GM19395 (cell line): ENCODE measurements around the gene SGMS2.

ENCODE experiments used
- ATAC-seq: cut with Tn5 transposase; IDR thresholded peaks from one replicate; pipeline ENCODE4 v1.9.1; 2021; ENCODE audit warnings: mild to moderate bottlenecking, moderate library complexity; ENCODE audit not compliant: unreplicated experiment

The SGMS2 gene

DNA sequence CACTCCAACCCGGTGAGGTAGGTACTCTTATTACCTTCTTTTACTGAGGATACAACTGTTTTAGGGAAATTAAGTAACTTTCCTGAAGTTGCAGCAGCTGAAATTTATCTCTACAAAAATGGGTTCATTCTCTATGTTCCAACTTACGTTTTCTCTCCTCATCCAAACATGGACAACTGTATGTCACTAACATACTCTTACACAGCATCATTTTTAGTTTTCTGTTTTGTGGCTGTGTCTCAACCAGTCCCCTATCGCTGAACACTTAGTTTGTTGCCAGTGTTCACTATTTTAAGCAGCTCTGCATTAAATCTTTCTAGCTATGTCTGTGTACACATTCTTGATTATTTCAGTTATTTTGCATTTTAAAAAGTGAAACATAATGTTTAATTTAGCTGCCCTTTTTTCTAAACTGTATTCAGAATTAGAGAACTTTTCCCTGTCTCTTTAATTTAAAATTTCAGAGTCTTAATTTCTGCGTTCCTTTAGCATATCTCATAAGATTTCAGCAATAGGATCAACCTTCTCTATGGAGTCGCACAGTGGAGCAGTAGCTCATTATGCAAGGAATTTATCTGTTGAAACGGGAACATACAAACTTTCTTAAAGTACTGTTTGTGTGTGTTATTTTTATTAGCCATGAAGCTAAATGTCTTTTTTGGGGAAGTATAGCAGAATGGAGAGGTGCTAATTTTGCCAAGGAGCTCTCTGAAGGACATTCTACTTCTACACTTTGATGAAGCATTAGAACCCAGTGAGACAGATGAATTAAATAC, 3.8 kb downstream of the SGMS2 start:
- no peak for ATAC-seq

- ATAC-seq = no peak
Observed at GRCh38 chr4:107831140-107831539, 6.4 kb downstream of the SGMS2 start.

- ATAC-seq = no peak
Observed at GRCh38 chr4:107832275-107832807, 7.6 kb downstream of the SGMS2 start.

DNA sequence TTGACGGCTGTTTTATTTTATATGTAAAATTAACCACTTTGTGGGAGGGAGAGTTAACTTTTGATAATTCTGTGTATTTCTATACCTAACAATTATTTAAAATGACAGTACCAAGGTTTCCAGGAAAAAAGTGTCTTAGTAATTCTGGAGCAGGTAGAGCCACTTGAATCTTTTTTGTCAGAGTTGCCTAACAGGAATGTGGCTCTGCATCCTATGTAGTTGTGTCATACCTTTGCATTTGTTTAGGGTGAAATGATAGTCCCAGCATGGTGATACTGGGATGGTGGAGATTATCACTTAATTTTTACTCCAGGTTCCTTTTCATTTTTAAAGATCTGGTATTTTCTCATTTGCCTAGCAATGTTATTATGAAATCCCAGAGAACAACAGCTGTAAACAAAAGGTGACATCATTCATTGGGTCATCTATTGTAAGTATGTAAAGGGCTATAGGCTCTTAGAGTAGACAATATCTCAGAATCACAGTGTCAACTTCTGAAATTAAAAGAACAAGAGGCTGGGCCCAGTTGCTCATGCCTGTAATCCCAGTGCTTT, 9.6 kb downstream of the SGMS2 start:
- ATAC-seq = no peak

- ATAC-seq = no peak
Observed at GRCh38 chr4:107835406-107835805, 10.7 kb downstream of the SGMS2 start.

DNA sequence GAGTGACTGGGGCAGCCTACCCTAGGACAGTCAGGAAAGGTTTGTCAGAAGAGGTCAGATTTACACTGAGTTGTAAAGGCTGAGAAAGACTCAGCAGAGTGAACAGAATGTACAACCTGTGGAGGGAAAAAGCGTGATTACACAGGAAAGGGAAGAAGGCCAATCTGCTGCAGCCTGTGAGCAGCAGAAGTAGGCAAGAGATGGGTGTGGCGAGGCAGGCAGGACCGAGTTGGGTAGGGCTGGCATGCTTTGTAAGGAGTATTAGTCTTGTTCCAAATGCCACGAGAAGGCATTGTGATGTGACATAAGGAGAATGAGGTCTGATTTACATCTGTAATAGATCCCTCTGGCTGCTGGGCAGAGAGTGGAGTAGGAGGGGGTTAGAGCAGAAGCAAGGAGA, 12.6 kb downstream of the SGMS2 start:
- ATAC-seq = no peak

GRCh38 chr4:107837776-107838618, 13.3 kb downstream of the SGMS2 start:
- no peak for ATAC-seq

DNA sequence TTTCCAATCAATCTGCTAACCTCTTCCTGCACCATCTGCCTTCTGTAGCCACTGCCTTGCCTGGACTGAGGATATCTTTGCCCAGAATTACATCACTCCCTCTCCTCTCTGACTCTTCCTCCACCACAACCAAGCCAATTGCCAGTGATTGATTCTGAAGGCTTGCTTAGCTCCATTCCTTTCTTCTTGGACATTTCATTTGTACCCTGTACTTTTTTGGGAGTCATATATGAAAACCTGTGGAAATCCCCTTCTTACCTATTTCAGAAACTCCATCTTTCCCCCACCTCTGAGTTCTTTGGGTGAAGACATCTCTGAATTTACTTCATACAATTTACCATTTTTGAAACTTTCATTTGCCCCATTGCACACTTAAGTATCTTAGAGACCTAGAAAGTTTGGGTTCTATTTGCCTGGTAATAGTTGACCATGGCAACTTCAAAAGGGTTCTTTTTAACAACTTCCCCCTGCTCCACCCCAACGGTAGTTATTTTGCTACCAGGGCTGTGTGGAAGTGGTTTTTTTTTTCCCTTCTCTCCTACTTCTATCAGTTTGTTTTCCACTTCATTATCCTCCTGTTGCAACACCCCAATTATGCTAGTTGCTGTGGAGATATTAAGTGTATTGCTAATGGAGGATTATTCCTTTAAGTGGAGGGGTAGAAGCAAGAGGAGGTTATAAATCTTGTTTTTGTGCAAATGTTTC, 14.3 kb downstream of the SGMS2 start:
- no peak for ATAC-seq

DNA sequence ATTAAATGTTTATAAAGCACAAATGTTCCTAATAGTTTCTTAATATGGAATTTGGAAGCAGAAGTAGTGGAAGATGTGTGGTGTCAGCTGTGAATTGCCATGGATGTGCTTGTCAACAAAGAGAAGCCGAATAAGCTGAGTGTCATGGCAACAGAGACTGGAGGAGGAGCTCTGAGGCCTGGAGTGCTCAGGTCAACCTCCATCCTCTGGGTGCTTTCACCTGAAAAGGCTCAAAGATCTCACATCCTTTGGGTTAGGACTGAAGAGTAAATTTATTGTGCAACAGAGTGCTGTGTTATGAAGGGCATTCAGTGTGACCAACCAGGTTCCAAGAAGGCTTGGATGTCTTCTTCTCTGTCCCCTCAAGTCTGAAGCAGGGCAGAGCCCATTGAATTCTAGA, 18.7 kb downstream of the SGMS2 start:
- no peak for ATAC-seq

GRCh38 chr4:107845681-107846080, 20.9 kb downstream of the SGMS2 start:
- ATAC-seq = no peak

GRCh38 chr4:107850438-107850837, 25.7 kb downstream of the SGMS2 start:
- no peak for ATAC-seq

DNA sequence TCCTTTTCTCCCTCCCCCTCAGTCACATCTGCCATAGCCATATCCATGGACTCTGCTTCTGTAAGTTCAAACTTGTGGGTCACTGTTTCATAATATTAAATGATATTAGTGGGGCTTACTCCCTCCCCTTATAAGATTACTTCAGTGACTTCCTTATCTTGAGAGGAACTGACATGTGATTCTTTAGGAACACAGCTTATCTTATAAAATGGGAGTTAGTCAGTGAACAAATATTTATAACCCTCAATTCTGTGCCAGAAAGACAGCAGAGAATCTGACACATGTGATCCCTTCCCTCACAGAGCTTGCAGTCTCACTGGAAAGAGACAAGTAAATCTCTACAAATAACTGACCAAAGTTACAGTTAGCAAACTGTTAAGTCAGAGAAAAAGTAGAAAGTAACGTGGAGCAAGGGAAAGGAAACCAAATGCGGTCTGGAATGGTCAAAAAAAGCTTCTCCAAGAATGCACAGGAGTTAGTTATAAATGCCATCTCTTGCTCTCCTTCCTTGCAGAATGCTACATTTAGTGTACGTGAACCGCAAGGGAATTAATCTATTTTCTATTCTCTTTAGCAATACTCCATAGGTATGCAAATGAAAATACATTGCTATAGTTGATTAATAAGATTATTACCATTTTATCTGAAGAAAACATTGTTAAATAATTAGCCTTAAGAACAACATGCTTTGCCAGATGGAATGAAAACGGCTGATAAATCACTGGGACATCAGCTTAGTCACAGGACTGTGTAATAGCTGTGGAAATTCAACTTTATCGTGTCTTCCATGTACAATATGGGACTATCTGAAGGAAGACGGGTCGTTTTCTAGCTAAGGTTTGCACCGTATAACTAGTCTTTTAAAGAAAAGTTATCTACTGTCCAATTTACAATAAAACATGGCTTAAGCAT, 29.0 kb downstream of the SGMS2 start:
- ATAC-seq = no peak

DNA sequence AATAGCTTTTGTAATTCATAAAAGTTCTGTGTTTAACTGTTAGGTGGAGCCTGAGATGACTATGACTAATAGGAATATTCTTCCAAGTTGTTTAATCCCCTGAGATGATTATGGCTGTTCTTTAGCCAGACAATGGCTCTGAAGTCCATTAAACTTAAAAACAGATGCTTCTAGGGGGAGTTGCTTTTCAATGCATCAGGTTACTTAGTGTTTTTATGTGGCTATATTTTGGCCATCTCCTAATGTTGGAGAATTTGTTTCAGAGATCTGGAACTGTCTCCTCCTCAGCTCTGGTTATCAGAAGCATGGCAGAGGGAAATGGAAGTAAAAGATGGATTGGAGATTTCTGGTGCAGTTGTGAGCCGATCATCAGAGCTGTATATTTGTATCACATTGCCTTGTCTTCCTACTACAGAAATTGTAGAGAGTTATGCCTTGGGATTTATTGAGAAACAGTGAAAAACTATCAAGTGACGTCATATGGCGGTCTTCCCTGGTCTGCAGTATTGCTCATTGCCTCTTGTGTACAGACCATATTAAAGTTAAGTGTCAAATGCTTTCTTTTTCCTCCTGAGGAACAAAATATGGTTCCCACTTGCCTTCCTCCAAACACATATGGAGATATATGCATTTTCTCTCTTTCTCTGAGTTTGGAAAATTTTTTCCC, 29.8 kb downstream of the SGMS2 start:
- ATAC-seq = no peak

DNA sequence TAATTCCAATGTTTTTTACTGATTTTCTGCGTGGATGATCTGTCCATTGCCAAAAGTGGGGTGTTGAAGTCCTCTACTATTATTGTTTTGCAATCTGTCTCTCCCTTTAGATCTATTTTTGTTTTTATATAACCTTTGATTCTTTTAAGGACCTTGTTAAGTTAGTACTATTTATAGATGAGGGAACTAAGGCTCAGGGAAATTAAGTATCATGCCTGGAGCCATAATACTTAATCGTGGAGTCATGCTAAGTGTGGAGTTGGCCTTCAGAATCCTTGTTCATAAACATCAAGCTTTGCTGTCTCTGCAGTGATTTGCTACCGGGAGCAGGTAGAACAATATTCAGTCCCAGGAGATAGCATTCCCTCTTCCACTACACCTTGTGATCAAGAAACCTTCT, 31.0 kb downstream of the SGMS2 start:
- no peak for ATAC-seq

GRCh38 chr4:107856901-107857300, 32.2 kb downstream of the SGMS2 start:
- ATAC-seq = no peak

DNA sequence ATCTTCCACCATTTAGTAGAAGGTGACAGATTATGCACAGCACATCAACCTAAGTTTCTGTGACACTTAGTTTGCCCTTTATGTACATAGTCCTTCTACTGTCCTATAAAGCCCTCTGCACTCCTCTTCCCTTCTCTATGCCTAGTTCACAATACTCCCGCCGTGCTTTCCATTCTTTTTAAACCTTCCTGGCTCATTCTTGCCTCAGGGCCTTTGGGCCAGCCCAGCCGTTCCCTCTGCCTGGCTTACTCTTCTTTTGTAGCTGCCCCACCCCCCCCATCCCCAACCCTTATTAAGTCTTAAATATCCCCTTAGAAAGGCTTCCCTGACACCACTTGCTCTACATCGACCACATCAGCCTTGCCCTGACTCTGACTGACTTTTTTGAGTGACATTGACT, 33.0 kb downstream of the SGMS2 start:
- ATAC-seq = no peak

DNA sequence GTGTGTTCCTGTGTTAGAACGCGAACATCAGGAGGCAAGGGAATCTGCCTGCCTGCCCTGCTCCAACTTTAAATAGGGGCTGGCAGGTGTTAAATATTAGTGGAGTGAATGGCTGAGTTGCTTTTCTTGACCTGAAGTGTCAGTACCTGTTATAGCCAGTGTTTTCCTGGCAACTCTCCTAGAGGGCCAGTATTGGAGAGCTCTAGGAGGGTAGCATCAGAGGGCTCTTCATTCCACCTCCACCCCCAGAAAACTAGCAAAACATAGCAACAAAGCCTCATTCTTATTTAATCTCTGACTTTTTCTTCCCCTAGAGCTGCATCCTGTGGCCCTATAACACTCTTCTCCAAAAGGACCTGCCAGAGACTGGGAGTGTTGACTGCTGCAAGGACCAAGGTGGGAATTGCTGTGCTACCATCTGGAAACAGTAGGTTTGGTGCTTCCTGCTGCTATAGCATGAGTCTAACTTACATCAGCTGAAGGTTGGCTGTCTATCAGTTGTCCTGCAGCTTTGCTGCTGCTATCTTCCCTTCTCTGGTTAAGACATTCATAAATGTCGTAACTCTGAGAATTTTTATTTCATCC, 33.5 kb downstream of the SGMS2 start:
- ATAC-seq = no peak

GRCh38 chr4:107862658-107863057, 37.9 kb downstream of the SGMS2 start:
- ATAC-seq = no peak

- ATAC-seq = no peak
Observed at GRCh38 chr4:107863416-107863815, 38.7 kb downstream of the SGMS2 start.
